Measurements from ENCODE around the gene KCNH4.

DNA sequence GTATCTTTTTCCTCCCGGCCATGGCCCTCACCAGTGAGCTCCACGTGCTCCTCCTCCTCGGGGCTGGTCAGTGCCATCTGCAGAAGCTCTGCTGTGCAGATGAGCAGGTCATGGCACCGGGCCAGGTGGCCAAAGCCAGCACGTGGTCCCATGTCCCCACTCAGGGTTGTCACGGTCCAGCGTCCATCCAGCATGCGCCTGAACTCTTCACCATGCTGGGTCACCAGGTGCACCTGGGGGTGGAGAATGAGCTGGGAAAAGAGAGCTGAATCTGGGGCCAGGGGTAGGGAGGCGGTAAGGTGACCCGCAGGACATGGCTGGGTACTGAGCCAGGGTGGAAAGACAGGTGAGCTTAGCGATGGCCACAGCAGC lies 69.7 kb downstream of the KCNH4 start:
- TF ChIP-seq, protein P1, sequence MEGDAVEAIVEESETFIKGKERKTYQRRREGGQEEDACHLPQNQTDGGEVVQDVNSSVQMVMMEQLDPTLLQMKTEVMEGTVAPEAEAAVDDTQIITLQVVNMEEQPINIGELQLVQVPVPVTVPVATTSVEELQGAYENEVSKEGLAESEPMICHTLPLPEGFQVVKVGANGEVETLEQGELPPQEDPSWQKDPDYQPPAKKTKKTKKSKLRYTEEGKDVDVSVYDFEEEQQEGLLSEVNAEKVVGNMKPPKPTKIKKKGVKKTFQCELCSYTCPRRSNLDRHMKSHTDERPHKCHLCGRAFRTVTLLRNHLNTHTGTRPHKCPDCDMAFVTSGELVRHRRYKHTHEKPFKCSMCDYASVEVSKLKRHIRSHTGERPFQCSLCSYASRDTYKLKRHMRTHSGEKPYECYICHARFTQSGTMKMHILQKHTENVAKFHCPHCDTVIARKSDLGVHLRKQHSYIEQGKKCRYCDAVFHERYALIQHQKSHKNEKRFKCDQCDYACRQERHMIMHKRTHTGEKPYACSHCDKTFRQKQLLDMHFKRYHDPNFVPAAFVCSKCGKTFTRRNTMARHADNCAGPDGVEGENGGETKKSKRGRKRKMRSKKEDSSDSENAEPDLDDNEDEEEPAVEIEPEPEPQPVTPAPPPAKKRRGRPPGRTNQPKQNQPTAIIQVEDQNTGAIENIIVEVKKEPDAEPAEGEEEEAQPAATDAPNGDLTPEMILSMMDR (conservative IDR thresholded peaks at IDR 0.05; ENCODE audit: low read length), result no peak
- TF ChIP-seq EZH2phosphoT487 (IDR thresholded peaks at IDR 0.05; ENCODE audit: borderline replicate concordance, low read depth, low read length), result no peak

Measured in OCI-LY7 (cell line).